C4-2B (cell line): ENCODE data around the gene TSPAN12.

Experiments used
- CTCF ChIP-seq: fragments of 450-650 bp; conservative IDR thresholded peaks from 2 replicates; pipeline ENCODE4 v1.5.1; 2017; ENCODE audit warnings: mild to moderate bottlenecking
- ZFX ChIP-seq: fragments of 450-650 bp; IDR thresholded peaks from 2 replicates; pipeline ENCODE4 v1.6.1; 2017

DNA sequence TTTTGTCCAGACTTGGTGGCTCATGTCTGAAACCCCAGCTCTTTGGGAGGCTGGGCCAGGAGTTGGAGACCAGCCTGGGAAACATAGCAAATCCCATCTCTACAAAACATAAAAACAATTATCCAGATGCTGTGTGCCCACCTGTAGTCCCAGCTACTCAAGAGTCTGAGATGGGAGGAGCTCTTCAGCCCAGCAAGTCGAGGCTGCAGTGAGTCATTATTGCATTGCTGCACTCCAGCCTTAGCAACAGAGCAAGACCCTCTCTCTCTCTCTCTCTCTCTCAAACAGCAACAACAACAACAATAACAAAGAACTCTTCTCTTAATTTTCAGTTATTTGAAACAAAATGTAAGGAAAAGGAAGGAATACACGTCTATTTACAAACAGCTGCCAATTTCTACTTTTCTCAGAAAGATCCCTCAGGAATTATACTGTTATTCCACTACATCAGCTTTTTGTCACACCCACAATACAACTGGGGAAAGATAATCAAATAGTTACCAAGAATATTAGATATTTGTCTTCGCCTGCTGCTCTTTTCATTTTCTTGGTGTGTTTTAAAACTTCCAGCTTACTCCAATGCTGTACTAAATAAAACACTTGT lies 5.1 kb upstream of the TSPAN12 start:
- TF ChIP-seq CTCF (no peak), ZFX (no peak)
